ENCODE results near the gene LRRC26. TPM values are rescaled to one million over a fixed set of nuclear protein-coding genes. Genes with fewer than 3 reads are reported as not detected.
A peak's percentile ranks its signal among the peaks of the same experiment; 100 is the strongest.

Gene LRRC26
- total and polyA plus RNA-seq, 2 of the 13 experiments (the other 11 are each of a cell fraction or from before 2014, with no cell fraction given), result not detected

DNA sequence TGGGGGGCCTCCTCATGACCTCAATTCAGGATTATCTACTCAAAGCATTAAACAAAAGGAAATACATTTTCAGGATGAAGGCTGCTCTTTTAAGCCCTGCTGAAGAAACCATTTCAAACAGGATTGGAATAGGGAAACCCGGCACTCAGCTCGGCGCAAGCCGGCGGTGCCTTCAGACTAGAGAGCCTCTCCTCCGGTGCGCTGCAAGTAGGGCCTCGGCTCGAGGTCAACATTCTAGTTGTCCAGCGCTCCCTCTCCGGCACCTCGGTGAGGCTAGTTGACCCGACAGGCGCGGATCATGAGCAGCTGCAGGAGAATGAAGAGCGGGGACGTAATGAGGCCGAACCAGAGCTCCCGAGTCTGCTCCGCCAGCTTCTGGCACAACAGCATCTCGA is 34.9 kb upstream of the LRRC26 start (continued):
- TF ChIP-seq, protein P1, sequence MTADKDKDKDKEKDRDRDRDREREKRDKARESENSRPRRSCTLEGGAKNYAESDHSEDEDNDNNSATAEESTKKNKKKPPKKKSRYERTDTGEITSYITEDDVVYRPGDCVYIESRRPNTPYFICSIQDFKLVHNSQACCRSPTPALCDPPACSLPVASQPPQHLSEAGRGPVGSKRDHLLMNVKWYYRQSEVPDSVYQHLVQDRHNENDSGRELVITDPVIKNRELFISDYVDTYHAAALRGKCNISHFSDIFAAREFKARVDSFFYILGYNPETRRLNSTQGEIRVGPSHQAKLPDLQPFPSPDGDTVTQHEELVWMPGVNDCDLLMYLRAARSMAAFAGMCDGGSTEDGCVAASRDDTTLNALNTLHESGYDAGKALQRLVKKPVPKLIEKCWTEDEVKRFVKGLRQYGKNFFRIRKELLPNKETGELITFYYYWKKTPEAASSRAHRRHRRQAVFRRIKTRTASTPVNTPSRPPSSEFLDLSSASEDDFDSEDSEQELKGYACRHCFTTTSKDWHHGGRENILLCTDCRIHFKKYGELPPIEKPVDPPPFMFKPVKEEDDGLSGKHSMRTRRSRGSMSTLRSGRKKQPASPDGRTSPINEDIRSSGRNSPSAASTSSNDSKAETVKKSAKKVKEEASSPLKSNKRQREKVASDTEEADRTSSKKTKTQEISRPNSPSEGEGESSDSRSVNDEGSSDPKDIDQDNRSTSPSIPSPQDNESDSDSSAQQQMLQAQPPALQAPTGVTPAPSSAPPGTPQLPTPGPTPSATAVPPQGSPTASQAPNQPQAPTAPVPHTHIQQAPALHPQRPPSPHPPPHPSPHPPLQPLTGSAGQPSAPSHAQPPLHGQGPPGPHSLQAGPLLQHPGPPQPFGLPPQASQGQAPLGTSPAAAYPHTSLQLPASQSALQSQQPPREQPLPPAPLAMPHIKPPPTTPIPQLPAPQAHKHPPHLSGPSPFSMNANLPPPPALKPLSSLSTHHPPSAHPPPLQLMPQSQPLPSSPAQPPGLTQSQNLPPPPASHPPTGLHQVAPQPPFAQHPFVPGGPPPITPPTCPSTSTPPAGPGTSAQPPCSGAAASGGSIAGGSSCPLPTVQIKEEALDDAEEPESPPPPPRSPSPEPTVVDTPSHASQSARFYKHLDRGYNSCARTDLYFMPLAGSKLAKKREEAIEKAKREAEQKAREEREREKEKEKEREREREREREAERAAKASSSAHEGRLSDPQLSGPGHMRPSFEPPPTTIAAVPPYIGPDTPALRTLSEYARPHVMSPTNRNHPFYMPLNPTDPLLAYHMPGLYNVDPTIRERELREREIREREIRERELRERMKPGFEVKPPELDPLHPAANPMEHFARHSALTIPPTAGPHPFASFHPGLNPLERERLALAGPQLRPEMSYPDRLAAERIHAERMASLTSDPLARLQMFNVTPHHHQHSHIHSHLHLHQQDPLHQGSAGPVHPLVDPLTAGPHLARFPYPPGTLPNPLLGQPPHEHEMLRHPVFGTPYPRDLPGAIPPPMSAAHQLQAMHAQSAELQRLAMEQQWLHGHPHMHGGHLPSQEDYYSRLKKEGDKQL (CRISPR knock-in tag; IDR thresholded peaks at IDR 0.05; ENCODE audit: low read depth), result no peak
- TF ChIP-seq GABPA (IDR thresholded peaks at IDR 0.05; ENCODE audit: low read depth, low read length) (no peak), GABPA (CRISPR knock-in tag; IDR thresholded peaks at IDR 0.05; ENCODE audit: low read depth) (0 out of 2 replicates have a peak, but pooled peaks have one; percentile 4), FOXM1 (CRISPR knock-in tag; IDR thresholded peaks at IDR 0.05) (no peak), NCOA2 (CRISPR knock-in tag; IDR thresholded peaks at IDR 0.05) (no peak), CBX5 (CRISPR knock-in tag; IDR thresholded peaks at IDR 0.05; ENCODE audit: borderline replicate concordance) (no peak), MATR3 (CRISPR knock-in tag; IDR thresholded peaks at IDR 0.05) (no peak), NONO (IDR thresholded peaks at IDR 0.05) (no peak), NONO (CRISPR knock-in tag; conservative IDR thresholded peaks at IDR 0.05) (no peak)
- TF ChIP-seq, protein P2, sequence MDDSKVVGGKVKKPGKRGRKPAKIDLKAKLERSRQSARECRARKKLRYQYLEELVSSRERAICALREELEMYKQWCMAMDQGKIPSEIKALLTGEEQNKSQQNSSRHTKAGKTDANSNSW (CRISPR knock-in tag; IDR thresholded peaks at IDR 0.05; ENCODE audit: borderline replicate concordance), result 0 out of 2 replicates have a peak, but pooled peaks have one; percentile 11
- TF ChIP-seq, protein P3, sequence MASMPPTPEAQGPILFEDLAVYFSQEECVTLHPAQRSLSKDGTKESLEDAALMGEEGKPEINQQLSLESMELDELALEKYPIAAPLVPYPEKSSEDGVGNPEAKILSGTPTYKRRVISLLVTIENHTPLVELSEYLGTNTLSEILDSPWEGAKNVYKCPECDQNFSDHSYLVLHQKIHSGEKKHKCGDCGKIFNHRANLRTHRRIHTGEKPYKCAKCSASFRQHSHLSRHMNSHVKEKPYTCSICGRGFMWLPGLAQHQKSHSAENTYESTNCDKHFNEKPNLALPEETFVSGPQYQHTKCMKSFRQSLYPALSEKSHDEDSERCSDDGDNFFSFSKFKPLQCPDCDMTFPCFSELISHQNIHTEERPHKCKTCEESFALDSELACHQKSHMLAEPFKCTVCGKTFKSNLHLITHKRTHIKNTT (CRISPR knock-in tag; IDR thresholded peaks at IDR 0.05), result no peak
- TF ChIP-seq, protein P4, sequence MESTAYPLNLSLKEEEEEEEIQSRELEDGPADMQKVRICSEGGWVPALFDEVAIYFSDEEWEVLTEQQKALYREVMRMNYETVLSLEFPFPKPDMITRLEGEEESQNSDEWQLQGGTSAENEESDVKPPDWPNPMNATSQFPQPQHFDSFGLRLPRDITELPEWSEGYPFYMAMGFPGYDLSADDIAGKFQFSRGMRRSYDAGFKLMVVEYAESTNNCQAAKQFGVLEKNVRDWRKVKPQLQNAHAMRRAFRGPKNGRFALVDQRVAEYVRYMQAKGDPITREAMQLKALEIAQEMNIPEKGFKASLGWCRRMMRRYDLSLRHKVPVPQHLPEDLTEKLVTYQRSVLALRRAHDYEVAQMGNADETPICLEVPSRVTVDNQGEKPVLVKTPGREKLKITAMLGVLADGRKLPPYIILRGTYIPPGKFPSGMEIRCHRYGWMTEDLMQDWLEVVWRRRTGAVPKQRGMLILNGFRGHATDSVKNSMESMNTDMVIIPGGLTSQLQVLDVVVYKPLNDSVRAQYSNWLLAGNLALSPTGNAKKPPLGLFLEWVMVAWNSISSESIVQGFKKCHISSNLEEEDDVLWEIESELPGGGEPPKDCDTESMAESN (CRISPR knock-in tag; conservative IDR thresholded peaks at IDR 0.05), result no peak
- TF ChIP-seq, protein P5, sequence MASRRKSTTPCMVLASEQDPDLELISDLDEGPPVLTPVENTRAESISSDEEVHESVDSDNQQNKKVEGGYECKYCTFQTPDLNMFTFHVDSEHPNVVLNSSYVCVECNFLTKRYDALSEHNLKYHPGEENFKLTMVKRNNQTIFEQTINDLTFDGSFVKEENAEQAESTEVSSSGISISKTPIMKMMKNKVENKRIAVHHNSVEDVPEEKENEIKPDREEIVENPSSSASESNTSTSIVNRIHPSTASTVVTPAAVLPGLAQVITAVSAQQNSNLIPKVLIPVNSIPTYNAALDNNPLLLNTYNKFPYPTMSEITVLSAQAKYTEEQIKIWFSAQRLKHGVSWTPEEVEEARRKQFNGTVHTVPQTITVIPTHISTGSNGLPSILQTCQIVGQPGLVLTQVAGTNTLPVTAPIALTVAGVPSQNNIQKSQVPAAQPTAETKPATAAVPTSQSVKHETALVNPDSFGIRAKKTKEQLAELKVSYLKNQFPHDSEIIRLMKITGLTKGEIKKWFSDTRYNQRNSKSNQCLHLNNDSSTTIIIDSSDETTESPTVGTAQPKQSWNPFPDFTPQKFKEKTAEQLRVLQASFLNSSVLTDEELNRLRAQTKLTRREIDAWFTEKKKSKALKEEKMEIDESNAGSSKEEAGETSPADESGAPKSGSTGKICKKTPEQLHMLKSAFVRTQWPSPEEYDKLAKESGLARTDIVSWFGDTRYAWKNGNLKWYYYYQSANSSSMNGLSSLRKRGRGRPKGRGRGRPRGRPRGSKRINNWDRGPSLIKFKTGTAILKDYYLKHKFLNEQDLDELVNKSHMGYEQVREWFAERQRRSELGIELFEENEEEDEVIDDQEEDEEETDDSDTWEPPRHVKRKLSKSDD (CRISPR knock-in tag; IDR thresholded peaks at IDR 0.05; ENCODE audit: low read depth), result 0 out of 2 replicates have a peak, but pooled peaks have one; percentile 22
- TF ChIP-seq, protein P6, sequence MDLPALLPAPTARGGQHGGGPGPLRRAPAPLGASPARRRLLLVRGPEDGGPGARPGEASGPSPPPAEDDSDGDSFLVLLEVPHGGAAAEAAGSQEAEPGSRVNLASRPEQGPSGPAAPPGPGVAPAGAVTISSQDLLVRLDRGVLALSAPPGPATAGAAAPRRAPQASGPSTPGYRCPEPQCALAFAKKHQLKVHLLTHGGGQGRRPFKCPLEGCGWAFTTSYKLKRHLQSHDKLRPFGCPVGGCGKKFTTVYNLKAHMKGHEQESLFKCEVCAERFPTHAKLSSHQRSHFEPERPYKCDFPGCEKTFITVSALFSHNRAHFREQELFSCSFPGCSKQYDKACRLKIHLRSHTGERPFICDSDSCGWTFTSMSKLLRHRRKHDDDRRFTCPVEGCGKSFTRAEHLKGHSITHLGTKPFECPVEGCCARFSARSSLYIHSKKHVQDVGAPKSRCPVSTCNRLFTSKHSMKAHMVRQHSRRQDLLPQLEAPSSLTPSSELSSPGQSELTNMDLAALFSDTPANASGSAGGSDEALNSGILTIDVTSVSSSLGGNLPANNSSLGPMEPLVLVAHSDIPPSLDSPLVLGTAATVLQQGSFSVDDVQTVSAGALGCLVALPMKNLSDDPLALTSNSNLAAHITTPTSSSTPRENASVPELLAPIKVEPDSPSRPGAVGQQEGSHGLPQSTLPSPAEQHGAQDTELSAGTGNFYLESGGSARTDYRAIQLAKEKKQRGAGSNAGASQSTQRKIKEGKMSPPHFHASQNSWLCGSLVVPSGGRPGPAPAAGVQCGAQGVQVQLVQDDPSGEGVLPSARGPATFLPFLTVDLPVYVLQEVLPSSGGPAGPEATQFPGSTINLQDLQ (CRISPR knock-in tag; IDR thresholded peaks at IDR 0.05), result no peak

Measured in HepG2 (cell line).